IPS DF 6.9 (cell line): ENCODE results near the gene DSCAM.

ENCODE experiments used
- DNase-seq: peaks from one replicate; pipeline ENCODE4 v3.0.0-alpha.2; 2013; ENCODE audit warnings: low read depth, low spot score
- H3K27ac ChIP-seq: one replicate; pipeline ENCODE4 v1.5.1; 2013; ENCODE audit warnings: low read length, control low read depth
- H3K27me3 ChIP-seq: 2 replicates; pipeline ENCODE4 v1.6.1; 2013; ENCODE audit warnings: mild to moderate bottlenecking, low read length; ENCODE audit not compliant: control insufficient read depth, insufficient read depth
- H3K36me3 ChIP-seq: 2 replicates; pipeline ENCODE4 v1.6.1; 2013; ENCODE audit warnings: low read length; ENCODE audit not compliant: control insufficient read depth, insufficient read depth
- H3K4me1 ChIP-seq: 2 replicates; pipeline ENCODE4 v1.6.1; 2013; ENCODE audit warnings: low read length; ENCODE audit not compliant: control insufficient read depth, insufficient read depth
- H3K4me3 ChIP-seq: 2 replicates; pipeline ENCODE4 v1.5.1; 2013; ENCODE audit warnings: mild to moderate bottlenecking, low read length
- H3K9me3 ChIP-seq: 2 replicates; pipeline ENCODE4 v1.6.1; 2013; ENCODE audit warnings: low read length, inconsistent platforms; ENCODE audit not compliant: control insufficient read depth, insufficient read depth
- WGBS: extraction: QIAGEN DNeasy Blood & Tissue Kit; methylation state at CpG from one replicate; pipeline ENCODE4 v1.1.7; 2013; ENCODE audit warnings: mixed read lengths, missing lambda C conversion rate; ENCODE audit not compliant: insufficient read length, insufficient coverage; 5-methylcytosine and 5-hydroxymethylcytosine counted together

The DSCAM gene

GRCh38 chr21:40016234-40016633, 830.7 kb downstream of the DSCAM start:
- H3K36me3 ChIP-seq: no peaks in the 10 kb centered on the region
- no peak overlapping the region for H3K4me3 ChIP-seq

DNA sequence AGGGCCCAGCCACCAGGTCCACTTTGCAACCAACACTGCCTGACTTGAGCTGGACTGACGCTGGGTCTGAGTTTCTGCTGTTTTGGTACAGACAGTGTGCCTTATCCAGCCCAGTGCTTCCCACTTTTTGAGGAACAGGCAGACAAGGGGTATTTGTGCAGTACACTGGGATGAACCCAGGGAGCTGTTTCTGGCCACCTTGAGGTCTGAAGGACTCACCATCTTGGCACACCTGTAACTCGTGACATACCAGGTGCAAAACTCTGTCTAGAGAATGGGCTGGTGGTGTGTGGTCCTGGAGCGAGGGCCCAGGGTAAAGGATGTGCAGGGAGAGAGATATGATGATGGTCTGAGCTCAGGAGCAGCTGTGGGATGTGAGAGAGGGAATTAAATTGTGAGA, 831.1 kb downstream of the DSCAM start:
- no peaks in the 10 kb centered on the region for H3K27me3 ChIP-seq
- H3K27ac ChIP-seq: no peak overlapping the region
- no CpG with 5 or more reads among the region's 3 CpGs for WGBS
- no peaks in the 10 kb centered on the region for H3K36me3 ChIP-seq
- no peak overlapping the region for H3K4me3 ChIP-seq
- H3K9me3 ChIP-seq: peaks cover 4% of the 10 kb centered on the region
- no peaks in the 10 kb centered on the region for H3K4me1 ChIP-seq
- no peak for DNase-seq

More at GRCh38 chr21:40016234-40016633, 830.7 kb downstream of the DSCAM start:
- DNase-seq: no peak
- Histone ChIP-seq H3K27me3 (no peaks in the 10 kb centered on the region), H3K27ac (no peak overlapping the region), H3K9me3 (peaks cover 4% of the 10 kb centered on the region), H3K4me1 (no peaks in the 10 kb centered on the region)
- WGBS: no CpG with 5 or more reads among the region's 3 CpGs

GRCh38 chr21:40014394-40014793, 832.6 kb downstream of the DSCAM start:
- WGBS: no CpG with 5 or more reads among the region's 9 CpGs

GRCh38 chr21:40013001-40013735, 833.8 kb downstream of the DSCAM start:
- no peak for DNase-seq
- whole genome bisulfite sequencing: no CpG with 5 or more reads among the region's 26 CpGs
- Histone ChIP-seq H3K4me3 (no peak overlapping the region), H3K27ac (no peak overlapping the region), H3K36me3 (no peaks in the 10 kb centered on the region), H3K27me3 (no peaks in the 10 kb centered on the region), H3K4me1 (no peaks in the 10 kb centered on the region), H3K9me3 (peaks cover 2% of the 10 kb centered on the region)

More at GRCh38 chr21:40014394-40014793, 832.6 kb downstream of the DSCAM start:
- Histone ChIP-seq H3K4me3 (no peak overlapping the region), H3K4me1 (no peaks in the 10 kb centered on the region), H3K27me3 (no peaks in the 10 kb centered on the region), H3K9me3 (peaks cover 4% of the 10 kb centered on the region), H3K36me3 (no peaks in the 10 kb centered on the region), H3K27ac (no peak overlapping the region)
- no peak for DNase-seq

DNA sequence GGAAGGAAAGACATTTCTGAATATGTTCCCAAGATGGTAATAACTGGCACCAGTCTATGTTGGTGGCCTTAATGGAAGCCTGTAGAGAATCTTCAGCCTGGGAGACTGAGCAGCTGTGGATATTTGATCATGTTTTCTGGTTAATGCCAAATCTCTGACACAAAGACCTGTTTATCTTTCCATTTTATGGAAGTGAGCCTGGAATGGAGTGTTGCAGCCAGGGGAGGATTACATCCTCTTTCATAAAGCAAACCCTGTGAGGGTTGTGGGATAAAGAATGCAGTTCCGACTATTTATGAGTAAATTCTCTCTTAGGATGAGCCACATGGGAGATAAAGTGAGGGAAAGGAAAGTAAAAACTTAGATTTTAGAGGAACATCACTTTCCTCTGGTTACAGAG, 835.6 kb downstream of the DSCAM start:
- DNase-seq: no peak
- Histone ChIP-seq H3K4me1 (no peaks in the 10 kb centered on the region), H3K9me3 (peaks cover 2% of the 10 kb centered on the region), H3K36me3 (no peaks in the 10 kb centered on the region), H3K27me3 (no peaks in the 10 kb centered on the region), H3K27ac (no peak overlapping the region), H3K4me3 (no peak overlapping the region)
- WGBS: no CpG with 5 or more reads among the region's 1 CpG

- no peaks in the 10 kb centered on the region for H3K4me1 ChIP-seq
- no peak overlapping the region for H3K27ac ChIP-seq
- H3K9me3 ChIP-seq: peaks cover 3% of the 10 kb centered on the region
- no peak overlapping the region for H3K4me3 ChIP-seq
- no peaks in the 10 kb centered on the region for H3K36me3 ChIP-seq
- no CpG with 5 or more reads among the region's 1 CpG for WGBS
- DNase-seq: no peak
- H3K27me3 ChIP-seq: no peaks in the 10 kb centered on the region
Measured at GRCh38 chr21:40002978-40003377, 844.0 kb downstream of the DSCAM start.

GRCh38 chr21:39984286-39984991, 862.5 kb downstream of the DSCAM start:
- Histone ChIP-seq H3K36me3 (no peaks in the 10 kb centered on the region), H3K9me3 (no peaks in the 10 kb centered on the region; the same call in 1 of the 2 replicates), H3K4me3 (no peak overlapping the region), H3K27me3 (no peaks in the 10 kb centered on the region), H3K27ac (no peak overlapping the region), H3K4me1 (no peaks in the 10 kb centered on the region)
- no CpG with 5 or more reads among the region's 19 CpGs for WGBS
- no peak for DNase-seq

- Histone ChIP-seq H3K9me3 (no peaks in the 10 kb centered on the region; the same call in 1 of the 2 replicates), H3K36me3 (no peaks in the 10 kb centered on the region), H3K4me1 (no peaks in the 10 kb centered on the region), H3K4me3 (no peak overlapping the region), H3K27ac (no peak overlapping the region), H3K27me3 (no peaks in the 10 kb centered on the region)
- no CpG with 5 or more reads among the region's 6 CpGs for WGBS
- no peak for DNase-seq
Measured at GRCh38 chr21:39980241-39980820, 866.6 kb downstream of the DSCAM start.

DNA sequence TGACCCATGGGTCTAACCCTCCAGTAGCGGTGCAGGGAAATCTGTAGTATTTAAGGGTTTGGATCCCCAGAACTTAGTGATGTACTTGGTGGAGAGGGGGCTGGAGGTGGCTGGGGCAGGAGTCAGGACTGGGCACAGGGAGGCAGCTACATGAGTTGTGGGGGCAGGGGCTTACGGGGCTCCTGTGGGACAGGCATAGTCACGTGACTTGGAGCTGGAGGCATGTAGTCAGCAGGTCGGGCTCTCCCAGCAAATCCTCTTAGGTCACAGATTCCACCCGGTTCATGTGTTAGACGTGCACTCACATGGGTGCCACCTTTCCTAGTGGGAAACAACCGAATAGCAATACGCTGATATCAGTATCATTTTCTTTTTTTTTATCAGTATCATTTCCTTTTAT, 867.6 kb downstream of the DSCAM start:
- no peak overlapping the region for H3K4me3 ChIP-seq
- no peak for DNase-seq
- H3K9me3 ChIP-seq: no peaks in the 10 kb centered on the region; the same call in 1 of the 2 replicates
- H3K27ac ChIP-seq: no peak overlapping the region
- no peaks in the 10 kb centered on the region for H3K4me1 ChIP-seq
- H3K27me3 ChIP-seq: no peaks in the 10 kb centered on the region
- H3K36me3 ChIP-seq: no peaks in the 10 kb centered on the region
- WGBS: no CpG with 5 or more reads among the region's 8 CpGs

GRCh38 chr21:39976800-39977199, 870.2 kb downstream of the DSCAM start:
- Histone ChIP-seq H3K4me3 (no peak overlapping the region), H3K27me3 (no peaks in the 10 kb centered on the region), H3K4me1 (no peaks in the 10 kb centered on the region), H3K27ac (no peak overlapping the region), H3K9me3 (no peaks in the 10 kb centered on the region; the same call in 1 of the 2 replicates), H3K36me3 (no peaks in the 10 kb centered on the region)
- no peak for DNase-seq
- no CpG with 5 or more reads among the region's 5 CpGs for WGBS
